HG03442 (cell line): Measurements from ENCODE around the gene GZMH.
"Not testable (repeated sequence)": the region's sequence is repeated elsewhere in the genome, so short reads cannot be mapped to it uniquely, and the experiment has no call there.

Experiments
- ATAC-seq: cut with Tn5 transposase; IDR thresholded peaks from one replicate; pipeline ENCODE4 v1.9.1; 2021; ENCODE audit warnings: mild to moderate bottlenecking, moderate library complexity; ENCODE audit not compliant: unreplicated experiment

GZMH gene, protein sequence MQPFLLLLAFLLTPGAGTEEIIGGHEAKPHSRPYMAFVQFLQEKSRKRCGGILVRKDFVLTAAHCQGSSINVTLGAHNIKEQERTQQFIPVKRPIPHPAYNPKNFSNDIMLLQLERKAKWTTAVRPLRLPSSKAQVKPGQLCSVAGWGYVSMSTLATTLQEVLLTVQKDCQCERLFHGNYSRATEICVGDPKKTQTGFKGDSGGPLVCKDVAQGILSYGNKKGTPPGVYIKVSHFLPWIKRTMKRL

GRCh38 chr14:24609655-24610344 is at the start of gene GZMH:
Gene GZMH (minus strand): TSS chr14:24609685. CDS start chr14:24609613, 72 bp downstream.
- ATAC-seq = no peak

DNA sequence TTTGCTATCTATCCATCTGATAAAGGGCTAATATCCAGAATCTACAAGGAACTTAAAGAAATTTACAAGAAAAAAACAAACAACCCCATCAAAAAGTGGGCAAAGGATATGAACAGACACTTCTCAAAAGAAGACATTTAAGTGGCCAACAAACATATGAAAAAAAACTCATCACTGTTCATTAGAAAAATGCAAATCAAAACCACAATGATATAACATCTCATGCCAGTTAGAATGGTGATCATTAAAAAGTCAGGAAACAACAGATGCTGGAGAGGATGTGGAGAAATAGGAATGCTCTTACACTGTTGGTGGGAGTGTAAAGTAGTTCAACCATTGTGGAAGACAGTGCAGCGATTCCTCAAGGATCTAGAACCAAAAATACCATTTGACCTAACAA is 38.9 kb upstream of the GZMH start:
- ATAC-seq = not testable (repeated sequence)

GRCh38 chr14:24639905-24640304 is 30.4 kb upstream of the GZMH start:
- no peak for ATAC-seq

DNA sequence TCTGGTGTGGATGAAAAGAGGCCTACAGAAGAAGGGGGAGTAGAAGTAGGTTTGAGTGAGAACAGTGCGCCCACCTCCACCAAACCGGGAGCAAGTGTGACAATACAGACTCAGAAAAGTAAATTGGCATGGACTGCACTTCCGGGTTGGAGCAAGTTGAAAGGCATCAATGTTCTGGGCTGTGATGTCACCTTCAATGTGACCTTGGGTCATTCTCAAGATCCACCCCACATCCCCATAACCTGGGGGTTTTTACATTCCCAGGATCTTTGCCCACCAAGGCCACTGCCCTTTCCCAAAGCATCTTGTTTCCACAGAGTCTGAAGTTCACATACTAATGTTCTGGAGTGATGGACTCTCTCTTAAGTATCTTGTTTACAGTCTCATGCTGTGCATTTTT is 29.8 kb upstream of the GZMH start:
- no peak for ATAC-seq

- ATAC-seq = no peak
These were observed 24.7 kb upstream of the GZMH start, which contains the start of gene GZMB for GRCh38 chr14:24634158-24634557. Gene GZMB (minus strand): TSS chr14:24634190. CDS start chr14:24634160, 30 bp downstream.

DNA sequence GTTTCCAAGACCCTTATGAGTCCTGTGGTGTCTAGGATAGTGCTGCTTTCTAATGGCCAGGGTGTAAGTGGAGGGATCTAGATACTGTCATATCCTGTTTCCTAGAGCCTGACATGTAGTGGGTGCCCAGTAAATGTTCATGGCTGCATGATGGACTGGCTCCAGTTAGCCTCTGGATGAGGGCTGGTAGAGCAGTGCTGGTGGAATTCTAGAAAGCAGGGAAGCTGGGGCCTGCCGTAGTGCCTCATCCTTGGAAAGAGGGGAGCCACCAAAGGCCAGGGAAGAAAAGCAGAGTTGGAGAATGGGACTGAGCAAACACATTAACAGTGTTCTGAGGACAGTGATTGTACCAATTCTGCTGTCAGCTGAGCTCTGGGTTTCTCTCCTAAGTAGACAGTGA is 23.9 kb upstream of the GZMH start:
- ATAC-seq = no peak

GRCh38 chr14:24632761-24633160 is 23.3 kb upstream of the GZMH start:
- ATAC-seq = no peak

GRCh38 chr14:24632336-24632735 is 22.9 kb upstream of the GZMH start:
- ATAC-seq = no peak

- no peak for ATAC-seq
These were observed 22.4 kb upstream of the GZMH start for GRCh38 chr14:24631749-24632335.

- ATAC-seq = no peak
These were observed 21.5 kb upstream of the GZMH start for GRCh38 chr14:24630872-24631477.

- ATAC-seq = no peak
These were observed 20.8 kb upstream of the GZMH start for GRCh38 chr14:24630087-24630871.

- no peak for ATAC-seq
These were observed 20.0 kb upstream of the GZMH start for GRCh38 chr14:24629521-24629920.

DNA sequence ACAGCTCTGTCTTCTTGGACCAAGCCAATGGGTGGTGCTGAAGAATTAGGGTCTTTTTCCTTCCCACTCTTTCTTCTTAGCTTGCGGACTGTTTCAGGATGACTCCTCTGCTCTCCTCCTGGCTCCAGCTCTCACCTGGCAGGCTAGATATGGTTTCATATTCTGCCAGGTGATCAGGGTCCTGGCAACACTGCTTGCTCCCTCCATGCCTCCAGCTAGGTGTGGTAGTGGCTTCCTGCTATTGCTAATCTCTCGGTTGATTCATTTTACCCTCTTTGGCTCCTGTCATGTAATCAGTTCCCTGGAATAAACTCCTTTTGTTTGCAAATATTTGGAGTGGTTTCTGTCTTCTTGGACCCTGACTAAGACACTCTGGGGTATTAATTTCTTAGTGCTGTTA is 4.3 kb upstream of the GZMH start:
- ATAC-seq = no peak

- no peak for ATAC-seq
These were observed 3.8 kb upstream of the GZMH start for GRCh38 chr14:24613241-24613640.

DNA sequence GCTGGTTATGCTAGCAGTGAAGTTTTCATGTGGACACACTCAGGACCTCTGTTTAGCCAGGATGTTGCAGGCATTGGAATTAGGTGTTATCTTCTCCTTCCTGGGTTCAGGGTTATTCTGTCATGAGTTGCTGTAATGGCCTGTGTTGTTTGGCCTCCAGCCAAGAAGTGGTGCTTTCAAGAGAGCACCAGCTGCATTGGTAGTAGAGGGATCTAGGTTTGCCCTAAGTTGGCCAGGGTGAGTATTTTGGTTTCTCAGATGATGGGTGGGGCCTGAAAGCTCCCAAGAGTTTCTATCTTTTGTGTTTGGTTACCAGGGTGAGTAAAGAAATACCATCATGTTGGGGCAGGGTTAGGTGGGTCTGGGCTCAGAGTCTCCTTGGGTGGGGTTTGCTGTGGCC is 2.7 kb upstream of the GZMH start:
- no peak for ATAC-seq

GRCh38 chr14:24607635-24608514 is 1.6 kb downstream of the GZMH start:
- ATAC-seq = no peak

GRCh38 chr14:24607081-24607480 is 2.4 kb downstream of the GZMH start:
- no peak for ATAC-seq

GRCh38 chr14:24606297-24606696 is 3.2 kb downstream of the GZMH start:
- no peak for ATAC-seq

DNA sequence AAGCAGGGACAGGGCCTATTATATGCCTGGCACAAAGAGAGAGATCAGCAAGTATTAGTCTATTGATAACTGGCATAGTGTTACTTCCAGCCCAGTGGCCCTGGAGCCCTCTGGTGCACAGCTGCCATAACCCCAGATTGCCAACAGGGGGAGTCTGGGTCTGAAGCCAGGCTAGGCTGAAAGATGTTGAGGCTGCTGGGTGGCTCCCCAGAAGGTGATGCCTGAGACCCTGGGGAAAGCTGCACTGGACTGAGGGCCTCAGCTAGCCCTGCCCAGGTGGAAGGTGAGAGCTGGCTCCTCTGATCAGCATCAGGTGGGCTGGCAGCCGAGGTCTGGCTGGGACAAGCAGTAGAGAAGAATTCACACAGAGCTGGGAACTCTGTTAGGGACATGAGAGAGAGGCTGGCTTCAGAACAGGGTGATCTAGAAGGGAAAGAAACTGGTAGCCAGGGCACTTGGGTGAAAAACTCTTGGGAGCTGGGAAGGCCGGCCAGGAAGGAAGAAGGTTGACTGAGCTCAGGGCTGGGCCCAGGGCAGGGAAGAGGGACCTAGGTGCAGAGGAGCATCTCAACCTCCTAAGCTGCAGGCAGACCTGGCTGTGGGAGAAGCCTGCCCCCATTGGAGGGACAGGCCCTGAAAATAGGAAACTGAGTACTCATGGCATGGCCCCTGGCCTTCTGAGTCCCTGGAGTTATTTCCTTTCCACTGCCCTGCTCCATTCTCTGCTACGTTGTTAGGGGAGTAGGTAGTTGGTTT is 3.9 kb downstream of the GZMH start:
- peak; percentile 92 for ATAC-seq
